Astrocyte (in vitro differentiated cells and primary cell): Measurements from ENCODE around the gene WDR7. TPM values are rescaled to one million over a fixed set of nuclear protein-coding genes. Genes with fewer than 3 reads are reported as not detected.

Experiments used
- DNase-seq: peaks from one replicate; pipeline ENCODE4 v3.0.0-alpha.2; 2010; ENCODE audit warnings: low read depth
- FAIRE-seq: peaks from 2 replicates; lab custom pipeline; 2011; peaks lifted over from hg19 to GRCh38; lab: Jason Lieb, UNC
- H2AFZ ChIP-seq: 2 replicates; pipeline ENCODE4 v1.6.0; 2012; ENCODE audit warnings: low read depth, low read length, inconsistent platforms
- H3K27ac ChIP-seq: 2 replicates; pipeline ENCODE4 v1.5.1; 2011; ENCODE audit warnings: low read depth, low read length, inconsistent platforms
- H3K27me3 ChIP-seq: 2 replicates; pipeline ENCODE4 v1.6.0; 2011; ENCODE audit warnings: low read length, inconsistent platforms; ENCODE audit not compliant: insufficient read depth
- H3K36me3 ChIP-seq: 2 replicates; pipeline ENCODE4 v1.5.1; 2011; ENCODE audit warnings: low read length, inconsistent platforms; ENCODE audit not compliant: insufficient read depth
- H3K4me1 ChIP-seq: 2 replicates; pipeline ENCODE4 v1.5.1; 2011; ENCODE audit warnings: low read length, inconsistent platforms; ENCODE audit not compliant: insufficient read depth
- H3K4me2 ChIP-seq: 2 replicates; pipeline ENCODE4 v1.6.0; 2012; ENCODE audit warnings: low read length, inconsistent platforms
- H3K4me3 ChIP-seq: 2 replicates; pipeline ENCODE4 v1.5.1; 2011; ENCODE audit warnings: low read depth, mild to moderate bottlenecking, low read length, inconsistent platforms; ENCODE audit not compliant: insufficient read depth
- H3K79me2 ChIP-seq: 2 replicates; pipeline ENCODE4 v1.6.0; 2012; ENCODE audit warnings: mild to moderate bottlenecking, low read length, inconsistent platforms; ENCODE audit not compliant: insufficient read depth
- H3K9ac ChIP-seq: 2 replicates; pipeline ENCODE4 v1.6.0; 2012; ENCODE audit warnings: mild to moderate bottlenecking, low read length, inconsistent platforms
- H3K9me3 ChIP-seq: 2 replicates; pipeline ENCODE4 v1.5.1; 2012; ENCODE audit warnings: low read depth, mild to moderate bottlenecking, low read length, inconsistent platforms; ENCODE audit not compliant: insufficient read depth
- H4K20me1 ChIP-seq: 2 replicates; pipeline ENCODE4 v1.6.0; 2012; ENCODE audit warnings: low read length, inconsistent platforms; ENCODE audit not compliant: insufficient read depth
- H3K27ac Mint-ChIP-seq: one replicate; pipeline ENCODE4 v1.8.0; 2021; ENCODE audit warnings: mild to moderate bottlenecking, mixed read lengths; ENCODE audit not compliant: unreplicated experiment
- H3K27me3 Mint-ChIP-seq: one replicate; pipeline ENCODE4 v1.8.0; 2021; ENCODE audit warnings: low read depth, mixed read lengths; ENCODE audit not compliant: unreplicated experiment
- H3K36me3 Mint-ChIP-seq: one replicate; pipeline ENCODE4 v1.8.0; 2021; ENCODE audit warnings: low read depth, mixed read lengths; ENCODE audit not compliant: unreplicated experiment
- H3K4me1 Mint-ChIP-seq: one replicate; pipeline ENCODE4 v1.8.0; 2021; ENCODE audit warnings: low read depth, mixed read lengths; ENCODE audit not compliant: unreplicated experiment
- H3K4me3 Mint-ChIP-seq: one replicate; pipeline ENCODE4 v1.8.0; 2021; ENCODE audit warnings: mild to moderate bottlenecking, moderate library complexity, mixed read lengths; ENCODE audit not compliant: unreplicated experiment
- H3K9me3 Mint-ChIP-seq: one replicate; pipeline ENCODE4 v1.8.0; 2021; ENCODE audit warnings: mild to moderate bottlenecking, mixed read lengths; ENCODE audit not compliant: unreplicated experiment
- CTCF ChIP-seq: IDR thresholded peaks from 2 replicates; pipeline ENCODE4 v1.5.1; 2011; ENCODE audit warnings: low read depth, mild to moderate bottlenecking, inconsistent platforms, low read length, moderate library complexity; ENCODE audit not compliant: insufficient read depth
- EZH2 ChIP-seq: IDR thresholded peaks from 2 replicates; pipeline ENCODE4 v1.6.1; 2012; ENCODE audit warnings: mild to moderate bottlenecking, low read length, inconsistent platforms; ENCODE audit not compliant: insufficient read depth
- total RNA-seq: library from RNA; stranded (reverse); gene quantifications from 2 replicates; pipeline ENCODE4 v1.2.1, GENCODE V29; 2021

Gene WDR7
- total RNA-seq, 1 donor from 2014 or later = 16.9 TPM

- H3K27me3 Mint-ChIP-seq = no peaks in the 10 kb centered on the region
- no peaks in the 10 kb centered on the region for H3K79me2 ChIP-seq
These were observed 96.0 kb downstream of the WDR7 start for GRCh38 chr18:56747032-56747658.

DNA sequence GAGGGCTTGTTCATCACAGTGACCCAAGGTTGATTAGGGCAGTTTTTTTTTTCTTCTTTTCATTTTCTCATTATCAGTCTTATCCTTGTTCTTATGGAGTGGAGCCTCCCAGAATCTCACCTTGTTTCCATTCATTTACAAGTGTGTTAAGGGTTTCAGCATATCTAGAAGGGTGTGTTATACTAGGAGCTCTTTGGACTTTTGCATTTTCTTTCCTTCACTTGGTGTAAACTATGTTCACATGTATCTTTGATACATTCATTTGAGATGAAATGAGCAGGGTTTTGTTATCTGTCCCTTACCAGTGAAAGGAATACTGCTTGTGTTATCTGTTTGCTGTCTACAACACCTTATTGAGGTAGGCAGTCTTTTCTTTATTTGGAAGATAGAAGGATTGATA lies 96.7 kb downstream of the WDR7 start:
- no peak overlapping the region for H2AFZ ChIP-seq
- H3K9ac ChIP-seq = no peak overlapping the region
- H3K9me3 Mint-ChIP-seq = no peaks in the 10 kb centered on the region
- no peak overlapping the region for H3K4me2 ChIP-seq
- DNase-seq (no peak), FAIRE-seq (no peak)
- no peaks in the 10 kb centered on the region for H3K27me3 Mint-ChIP-seq
- H3K27ac ChIP-seq = no peak overlapping the region
- peaks cover 3% of the 10 kb centered on the region for H4K20me1 ChIP-seq
- no peak overlapping the region for H3K27ac Mint-ChIP-seq
- no peaks in the 10 kb centered on the region for H3K79me2 ChIP-seq
- no peaks in the 10 kb centered on the region for H3K4me1 ChIP-seq
- no peaks in the 10 kb centered on the region for H3K36me3 ChIP-seq
- no peaks in the 10 kb centered on the region for H3K9me3 ChIP-seq
- H3K4me1 Mint-ChIP-seq = no peaks in the 10 kb centered on the region
- no peaks in the 10 kb centered on the region for H3K36me3 Mint-ChIP-seq
- no peak overlapping the region for H3K4me3 Mint-ChIP-seq
- no peak for TF ChIP-seq CTCF
- no peak overlapping the region for H3K4me3 ChIP-seq
- no peaks in the 10 kb centered on the region for H3K27me3 ChIP-seq

More at GRCh38 chr18:56747032-56747658, 96.0 kb downstream of the WDR7 start:
- Histone ChIP-seq H3K36me3 (no peaks in the 10 kb centered on the region), H3K9me3 (no peaks in the 10 kb centered on the region), H4K20me1 (peaks cover 3% of the 10 kb centered on the region), H3K9ac (no peak overlapping the region), H3K27ac (no peak overlapping the region), H3K4me3 (no peak overlapping the region), H3K27me3 (no peaks in the 10 kb centered on the region), H3K4me2 (no peak overlapping the region), H3K4me1 (no peaks in the 10 kb centered on the region), H2AFZ (no peak overlapping the region)
- DNase-seq (no peak), FAIRE-seq (no peak)
- Mint-ChIP-seq H3K4me3 (no peak overlapping the region), H3K27ac (no peak overlapping the region), H3K4me1 (no peaks in the 10 kb centered on the region), H3K36me3 (no peaks in the 10 kb centered on the region), H3K9me3 (no peaks in the 10 kb centered on the region)
- TF ChIP-seq CTCF (no peak), EZH2 (no peak)

- Histone ChIP-seq H2AFZ (no peak overlapping the region), H3K4me3 (no peak overlapping the region), H3K4me1 (no peaks in the 10 kb centered on the region), H3K79me2 (no peaks in the 10 kb centered on the region), H3K36me3 (no peaks in the 10 kb centered on the region), H3K9me3 (no peaks in the 10 kb centered on the region), H3K4me2 (no peak overlapping the region), H3K9ac (no peak overlapping the region), H3K27ac (no peak overlapping the region), H3K27me3 (no peaks in the 10 kb centered on the region), H4K20me1 (peaks cover 3% of the 10 kb centered on the region)
- H3K4me3 Mint-ChIP-seq = no peak overlapping the region
- no peaks in the 10 kb centered on the region for H3K4me1 Mint-ChIP-seq
- no peaks in the 10 kb centered on the region for H3K27me3 Mint-ChIP-seq
- H3K27ac Mint-ChIP-seq = no peak overlapping the region
- FAIRE-seq (no peak), DNase-seq (peak; percentile 11)
- no peaks in the 10 kb centered on the region for H3K9me3 Mint-ChIP-seq
- TF ChIP-seq CTCF (peak; percentile 48), EZH2 (no peak)
- H3K36me3 Mint-ChIP-seq = no peaks in the 10 kb centered on the region
These were observed 97.6 kb downstream of the WDR7 start for GRCh38 chr18:56748698-56749268.
